Keratinocyte (primary cell): Measurements from ENCODE around the gene DEDD2. TPM values are rescaled to one million over a fixed set of nuclear protein-coding genes. Genes with fewer than 3 reads are reported as not detected.

Experiments used
- DNase-seq: peaks from one replicate; pipeline ENCODE4 v3.0.0-alpha.2; 2011; ENCODE audit warnings: low read depth, missing footprints, low spot score
- FAIRE-seq: peaks from 2 replicates; lab custom pipeline; 2011; peaks lifted over from hg19 to GRCh38; lab: Jason Lieb, UNC
- H2AFZ ChIP-seq: 2 replicates; pipeline ENCODE4 v1.6.0; 2012; ENCODE audit warnings: low read length, control low read depth, inconsistent platforms; ENCODE audit not compliant: control insufficient read depth
- H3K27ac ChIP-seq: 2 replicates; pipeline ENCODE4 v1.5.1; 2011; ENCODE audit warnings: low read length; ENCODE audit not compliant: control insufficient read depth, insufficient read depth
- H3K27me3 ChIP-seq: 3 replicates; pipeline ENCODE4 v1.6.0; 2011; ENCODE audit warnings: low read length; ENCODE audit not compliant: control insufficient read depth, insufficient read depth; ENCODE audit errors: extremely low read depth
- H3K36me3 ChIP-seq, 2 experiments: 2 replicates in 1 of 2; 3 replicates in 1 of 2; pipeline ENCODE4 v1.5.1; 2011; ENCODE audit warnings: low read length in 2 of 2, mild to moderate bottlenecking in 1 of 2; ENCODE audit not compliant: control insufficient read depth in 2 of 2, insufficient read depth in 2 of 2; ENCODE audit errors: extremely low read depth in 1 of 2
- H3K4me1 ChIP-seq: 3 replicates; pipeline ENCODE4 v1.5.1; 2011; ENCODE audit warnings: low read length; ENCODE audit not compliant: control insufficient read depth, insufficient read depth; ENCODE audit errors: extremely low read depth
- H3K4me2 ChIP-seq: 3 replicates; pipeline ENCODE4 v1.6.0; 2011; ENCODE audit warnings: low read depth, low read length; ENCODE audit not compliant: control insufficient read depth, insufficient read depth; ENCODE audit errors: extremely low read depth
- H3K4me3 ChIP-seq, 3 experiments: fragments of 200-600 bp in 1 of 3; sonication (generic) in 1 of 3; 2 replicates in 2 of 3; 3 replicates in 1 of 3; pipeline ENCODE4 v1.5.1; 2011 to 2016; ENCODE audit warnings: low read length in 3 of 3, mild to moderate bottlenecking in 3 of 3, control low read depth in 2 of 3, inconsistent platforms in 1 of 3, low read depth in 1 of 3, mixed read lengths in 1 of 3, mixed run types in 1 of 3, moderate library complexity in 1 of 3; ENCODE audit not compliant: control insufficient read depth in 2 of 3, insufficient read depth in 2 of 3; ENCODE audit errors: extremely low read depth in 1 of 3
- H3K79me2 ChIP-seq: 2 replicates; pipeline ENCODE4 v1.6.0; 2012; ENCODE audit warnings: low read length; ENCODE audit not compliant: control insufficient read depth, insufficient read depth
- H3K9ac ChIP-seq: 3 replicates; pipeline ENCODE4 v1.6.0; 2011; ENCODE audit warnings: low read length; ENCODE audit not compliant: control insufficient read depth, insufficient read depth; ENCODE audit errors: extremely low read depth
- H3K9me1 ChIP-seq: 3 replicates; pipeline ENCODE4 v1.6.0; 2011; ENCODE audit warnings: low read length; ENCODE audit not compliant: control insufficient read depth, insufficient read depth; ENCODE audit errors: extremely low read depth
- H3K9me3 ChIP-seq: 2 replicates; pipeline ENCODE4 v1.5.1; 2012; ENCODE audit warnings: low read depth, low read length; ENCODE audit not compliant: control insufficient read depth
- H4K20me1 ChIP-seq: 3 replicates; pipeline ENCODE4 v1.6.0; 2011; ENCODE audit warnings: low read length; ENCODE audit not compliant: control insufficient read depth, insufficient read depth; ENCODE audit errors: extremely low read depth
- CTCF ChIP-seq, 3 experiments: IDR thresholded peaks in 1 of 3; conservative IDR thresholded peaks in 1 of 3; optimal IDR thresholded peaks in 1 of 3; 2 replicates in 2 of 3; 3 replicates in 1 of 3; pipeline versions ENCODE3 to v1.5.1; 2011; ENCODE audit warnings: low read length in 3 of 3, mild to moderate bottlenecking in 3 of 3, moderate library complexity in 2 of 3, control low read depth in 1 of 3, inconsistent platforms in 1 of 3; ENCODE audit not compliant: insufficient read depth in 2 of 3; ENCODE audit errors: extremely low read depth in 1 of 3
- EZH2 ChIP-seq: IDR thresholded peaks from one replicate; pipeline ENCODE4 v1.6.1; 2012; ENCODE audit warnings: inconsistent platforms, mild to moderate bottlenecking, low read length, moderate library complexity
- dilution Hi-C: fragments of 300-500 bp; cut with MboI; formaldehyde crosslinking; loops from one replicate; pipeline ENCODE4 v1.7.0; 2020; ENCODE audit warnings: low sequenced_read_pairs; ENCODE audit not compliant: extremely low pct_ligation_motif_present
- polyA plus RNA-seq, 5 experiments: library from polyadenylated mRNA; depleted of rRNA in 3 of 5; stranded (reverse) in 3 of 5; stranded (forward) in 1 of 5; unstranded in 1 of 5; fragments of >200 nt; gene quantifications; 1 replicate in 1 of 5; 2 replicates in 3 of 5; 3 replicates in 1 of 5; pipeline versions ENCODE4 v1.2.1 to v1.2.3, GENCODE V29; 2011 to 2012; ENCODE audit warnings: missing spikeins in 2 of 5, low read depth in 1 of 5, low replicate concordance in 1 of 5

The DEDD2 gene
- polyA plus RNA-seq, 1 donor (not counting 4 experiments of a cell fraction or from before 2014, with no cell fraction given): 20.8 TPM

DNA sequence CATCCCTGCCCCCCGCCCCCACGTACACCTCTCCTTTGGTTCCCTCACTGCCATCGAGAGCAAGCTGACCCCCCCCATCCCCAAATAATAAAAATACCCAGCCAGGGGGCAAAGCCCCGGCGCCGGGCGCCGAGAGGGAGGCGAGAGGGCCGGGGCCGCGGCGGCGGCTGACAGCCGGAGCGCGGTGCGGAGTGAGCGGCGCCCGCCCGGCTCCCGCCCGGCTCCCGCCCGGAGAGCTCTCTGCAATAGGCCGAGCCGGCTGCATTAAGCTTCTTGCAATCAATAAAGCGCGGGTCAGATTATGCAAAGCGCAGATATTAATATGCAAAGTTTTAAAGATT lies 40.9 kb downstream of the DEDD2 start:
- no peaks in the 10 kb centered on the region for H4K20me1 ChIP-seq
- no peak for FAIRE-seq
- H3K4me1 ChIP-seq: peaks cover 11% of the 10 kb centered on the region
- no peak for TF ChIP-seq EZH2
- no peak for TF ChIP-seq CTCF (optimal IDR thresholded peaks at IDR 0.05 in 1 of 3, IDR thresholded peaks at IDR 0.05 in 1 of 3, conservative IDR thresholded peaks at IDR 0.05 in 1 of 3; ENCODE audit: extremely low read depth in 1 of 3, insufficient read depth in 2 of 3, low read length in 3 of 3)
- peaks cover 49% of the 10 kb centered on the region for H3K27me3 ChIP-seq
- no peaks in the 10 kb centered on the region for H3K9me3 ChIP-seq
- H3K79me2 ChIP-seq: no peaks in the 10 kb centered on the region
- H3K4me2 ChIP-seq: peak overlapping the region; percentile 88
- H3K9ac ChIP-seq: peak overlapping the region; percentile 28
- H3K27ac ChIP-seq: no peak overlapping the region
- H3K36me3 ChIP-seq: no peaks in the 10 kb centered on the region
- dilution Hi-C loops: no loop called here
- H3K9me1 ChIP-seq: no peaks in the 10 kb centered on the region
- peak overlapping the region; percentile 78 for H2AFZ ChIP-seq
- H3K4me3 ChIP-seq: peak overlapping the region; percentile 32 to 72 (median 70)
- DNase-seq: no peak

DNA sequence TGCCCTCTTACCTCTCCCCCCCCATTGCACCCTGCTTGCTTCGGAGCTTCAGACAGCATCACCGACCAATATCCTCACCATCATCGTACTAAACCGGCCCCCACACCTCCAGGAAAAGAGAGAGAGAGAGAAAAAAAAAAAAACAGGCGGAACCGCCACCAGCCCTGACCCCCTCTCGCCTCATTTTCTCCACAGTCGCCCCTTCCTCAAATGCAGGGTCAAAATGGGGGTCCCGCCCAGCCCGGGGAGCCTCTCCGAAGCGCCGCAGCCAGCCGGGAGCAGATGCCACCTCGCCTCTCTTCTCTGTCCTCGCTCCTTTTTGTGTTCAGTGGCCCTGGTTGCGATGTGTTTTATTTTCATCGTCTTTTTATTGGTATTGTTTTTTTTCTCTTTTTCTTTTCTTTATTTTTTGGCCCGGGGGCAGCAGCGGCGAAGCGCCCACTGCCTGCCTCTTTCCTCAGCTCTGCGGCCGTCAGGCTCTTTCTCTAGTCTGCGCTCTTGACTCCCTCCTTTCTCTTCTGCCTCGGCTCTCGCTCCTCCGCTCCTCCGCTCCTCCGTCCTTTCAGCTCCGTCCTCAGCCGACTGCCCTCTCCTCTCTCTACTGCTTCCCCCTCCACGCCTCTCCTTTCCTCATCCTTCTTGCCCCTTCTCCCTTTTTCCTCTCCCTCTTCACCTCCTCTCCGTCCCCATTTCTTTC lies 41.4 kb downstream of the DEDD2 start:
- peak overlapping the region; percentile 78 for H2AFZ ChIP-seq
- dilution Hi-C loops: no loop called here
- H3K36me3 ChIP-seq: no peaks in the 10 kb centered on the region
- no peak overlapping the region for H3K27ac ChIP-seq
- H3K4me3 ChIP-seq: peak overlapping the region; percentile 32 to 72 (median 70)
- H3K4me1 ChIP-seq: peaks cover 11% of the 10 kb centered on the region
- H3K27me3 ChIP-seq: peaks cover 49% of the 10 kb centered on the region
- H3K4me2 ChIP-seq: peak overlapping the region; percentile 88
- FAIRE-seq (no peak), DNase-seq (no peak)
- no peaks in the 10 kb centered on the region for H3K9me3 ChIP-seq
- TF ChIP-seq CTCF (optimal IDR thresholded peaks at IDR 0.05 in 1 of 3, IDR thresholded peaks at IDR 0.05 in 1 of 3, conservative IDR thresholded peaks at IDR 0.05 in 1 of 3; ENCODE audit: extremely low read depth in 1 of 3, insufficient read depth in 2 of 3, low read length in 3 of 3) (no peak), EZH2 (peak; percentile 91)
- no peaks in the 10 kb centered on the region for H3K9me1 ChIP-seq
- no peaks in the 10 kb centered on the region for H4K20me1 ChIP-seq
- no peaks in the 10 kb centered on the region for H3K79me2 ChIP-seq
- H3K9ac ChIP-seq: peak overlapping the region; percentile 28
